Measurements from ENCODE around the gene NABP1. TPM values are rescaled to one million over a fixed set of nuclear protein-coding genes. Genes with fewer than 3 reads are reported as not detected.

The NABP1 gene
- total RNA-seq, 1 experiment from 2014 or later: 38.7 TPM

- H3K4me1 ChIP-seq (ENCODE audit: control insufficient read depth, insufficient read depth, low read length): no peaks in the 10 kb centered on the region
- H3K27ac ChIP-seq (ENCODE audit: low read length): no peak overlapping the region
- in situ Hi-C loops (cut with HindIII; ENCODE audit: low pct_unique_long_range_greater_than_20kb, low sequenced_read_pairs) (no loop called here), intact Hi-C loops (cut with micrococcal nuclease; ENCODE audit: unreplicated experiment) (no loop called here)
- no TSS peak for BruUV-seq (replicated peaks)
- H3K4me3 ChIP-seq (ENCODE audit: low read depth in 2 of 2, low read length in 2 of 2): no peak overlapping the region
- no peaks in the 10 kb centered on the region for H3K36me3 ChIP-seq (ENCODE audit: control insufficient read depth, insufficient read depth, low read length)
- no peak for ATAC-seq
- TF ChIP-seq CTCF (IDR thresholded peaks at IDR 0.05) (no peak), TCF7L2 (IDR thresholded peaks at IDR 0.05; ENCODE audit: low read depth, low read length) (no peak), SIN3A (IDR thresholded peaks at IDR 0.05; ENCODE audit: borderline replicate concordance, insufficient read depth, low read depth, low read length) (no peak), POLR2AphosphoS5 (IDR thresholded peaks at IDR 0.05; ENCODE audit: low read depth, low read length) (no peak)
- TF ChIP-seq, protein P1, sequence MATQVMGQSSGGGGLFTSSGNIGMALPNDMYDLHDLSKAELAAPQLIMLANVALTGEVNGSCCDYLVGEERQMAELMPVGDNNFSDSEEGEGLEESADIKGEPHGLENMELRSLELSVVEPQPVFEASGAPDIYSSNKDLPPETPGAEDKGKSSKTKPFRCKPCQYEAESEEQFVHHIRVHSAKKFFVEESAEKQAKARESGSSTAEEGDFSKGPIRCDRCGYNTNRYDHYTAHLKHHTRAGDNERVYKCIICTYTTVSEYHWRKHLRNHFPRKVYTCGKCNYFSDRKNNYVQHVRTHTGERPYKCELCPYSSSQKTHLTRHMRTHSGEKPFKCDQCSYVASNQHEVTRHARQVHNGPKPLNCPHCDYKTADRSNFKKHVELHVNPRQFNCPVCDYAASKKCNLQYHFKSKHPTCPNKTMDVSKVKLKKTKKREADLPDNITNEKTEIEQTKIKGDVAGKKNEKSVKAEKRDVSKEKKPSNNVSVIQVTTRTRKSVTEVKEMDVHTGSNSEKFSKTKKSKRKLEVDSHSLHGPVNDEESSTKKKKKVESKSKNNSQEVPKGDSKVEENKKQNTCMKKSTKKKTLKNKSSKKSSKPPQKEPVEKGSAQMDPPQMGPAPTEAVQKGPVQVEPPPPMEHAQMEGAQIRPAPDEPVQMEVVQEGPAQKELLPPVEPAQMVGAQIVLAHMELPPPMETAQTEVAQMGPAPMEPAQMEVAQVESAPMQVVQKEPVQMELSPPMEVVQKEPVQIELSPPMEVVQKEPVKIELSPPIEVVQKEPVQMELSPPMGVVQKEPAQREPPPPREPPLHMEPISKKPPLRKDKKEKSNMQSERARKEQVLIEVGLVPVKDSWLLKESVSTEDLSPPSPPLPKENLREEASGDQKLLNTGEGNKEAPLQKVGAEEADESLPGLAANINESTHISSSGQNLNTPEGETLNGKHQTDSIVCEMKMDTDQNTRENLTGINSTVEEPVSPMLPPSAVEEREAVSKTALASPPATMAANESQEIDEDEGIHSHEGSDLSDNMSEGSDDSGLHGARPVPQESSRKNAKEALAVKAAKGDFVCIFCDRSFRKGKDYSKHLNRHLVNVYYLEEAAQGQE (IDR thresholded peaks at IDR 0.05; ENCODE audit: insufficient read depth in 1 of 2, low read depth in 2 of 2, low read length in 1 of 2): no peak
- ChIA-PET CTCF (no interaction called here), POLR2A (no interaction called here)
- no peak for DNase-seq (ENCODE audit: low read depth, low spot score)
- no peaks in the 10 kb centered on the region for H3K9me3 ChIP-seq (ENCODE audit: control insufficient read depth, insufficient read depth, low read depth, low read length)
- no peaks in the 10 kb centered on the region for H3K27me3 ChIP-seq (ENCODE audit: control insufficient read depth, insufficient read depth, low read length)
These were observed 21.1 kb upstream of the NABP1 start for GRCh38 chr2:191656792-191657191.

DNA sequence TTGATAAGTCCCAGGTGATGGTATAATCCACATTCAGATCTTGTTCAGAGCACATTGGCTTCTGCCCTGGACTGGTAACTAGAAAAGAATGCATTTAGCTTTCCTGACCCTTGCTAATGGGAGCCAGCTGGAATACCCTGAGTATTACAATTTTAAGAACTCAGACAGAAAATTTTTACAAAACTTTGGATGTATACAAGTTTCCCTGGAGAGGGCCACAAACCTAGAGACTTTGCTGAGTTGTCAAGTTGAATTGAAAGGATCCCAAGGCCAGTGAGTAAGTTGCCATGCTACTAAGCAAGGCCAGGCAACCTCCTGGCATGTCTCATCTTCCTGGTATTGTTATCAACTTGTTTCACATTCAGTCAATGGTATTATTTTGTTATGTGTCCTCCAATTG is 20.0 kb upstream of the NABP1 start:
- Histone ChIP-seq H3K27ac (ENCODE audit: low read length) (no peak overlapping the region), H3K36me3 (ENCODE audit: control insufficient read depth, insufficient read depth, low read length) (no peaks in the 10 kb centered on the region), H3K27me3 (ENCODE audit: control insufficient read depth, insufficient read depth, low read length) (no peaks in the 10 kb centered on the region), H3K4me3 (ENCODE audit: low read depth in 2 of 2, low read length in 2 of 2) (no peak overlapping the region), H3K9me3 (ENCODE audit: control insufficient read depth, insufficient read depth, low read depth, low read length) (no peaks in the 10 kb centered on the region), H3K4me1 (ENCODE audit: control insufficient read depth, insufficient read depth, low read length) (no peaks in the 10 kb centered on the region)
- POLR2A ChIA-PET: no interaction called here
- intact Hi-C loops (cut with micrococcal nuclease; ENCODE audit: unreplicated experiment): no loop called here
- no TSS peak for BruUV-seq (replicated peaks)
- no peak for TF ChIP-seq POLR2AphosphoS5 (IDR thresholded peaks at IDR 0.05; ENCODE audit: low read depth, low read length)
- TF ChIP-seq, protein P1 (IDR thresholded peaks at IDR 0.05; ENCODE audit: insufficient read depth in 1 of 2, low read depth in 2 of 2, low read length in 1 of 2): no peak
- no peak for TF ChIP-seq SIN3A (IDR thresholded peaks at IDR 0.05; ENCODE audit: borderline replicate concordance, insufficient read depth, low read depth, low read length)
- TF ChIP-seq CTCF (IDR thresholded peaks at IDR 0.05): no peak
- no peak for TF ChIP-seq TCF7L2 (IDR thresholded peaks at IDR 0.05; ENCODE audit: low read depth, low read length)
- CTCF ChIA-PET: no interaction called here
- ATAC-seq: no peak
- no peak for DNase-seq (ENCODE audit: low read depth, low spot score)
- in situ Hi-C loops (cut with HindIII; ENCODE audit: low pct_unique_long_range_greater_than_20kb, low sequenced_read_pairs): no loop called here
